Nephron (organoid): ENCODE results near the gene ATAD3C.
A peak's percentile ranks its signal among the peaks of the same experiment; 100 is the strongest.
"Not testable (repeated sequence)": the region's sequence is repeated elsewhere in the genome, so short reads cannot be mapped to it uniquely, and the experiment has no call there.

Experiments
- H3K27ac Mint-ChIP-seq, 3 experiments: 2 replicates each; pipeline ENCODE4 v1.8.0; 2020; ENCODE audit warnings: mixed read lengths in 3 of 3, mild to moderate bottlenecking in 2 of 3, moderate library complexity in 1 of 3
- H3K27me3 Mint-ChIP-seq: 2 replicates; pipeline ENCODE4 v1.8.0; 2021; ENCODE audit warnings: low read depth, mild to moderate bottlenecking, moderate library complexity, mixed read lengths
- H3K36me3 Mint-ChIP-seq: 2 replicates; pipeline ENCODE4 v1.8.0; 2020; ENCODE audit warnings: low read depth, mixed read lengths
- H3K4me1 Mint-ChIP-seq: 2 replicates; pipeline ENCODE4 v1.8.0; 2020; ENCODE audit warnings: mixed read lengths
- H3K4me3 Mint-ChIP-seq, 3 experiments: 2 replicates each; pipeline ENCODE4 v1.8.0; 2020; ENCODE audit warnings: mild to moderate bottlenecking in 3 of 3, mixed read lengths in 3 of 3, moderate library complexity in 2 of 3
- H3K9me3 Mint-ChIP-seq: 2 replicates; pipeline ENCODE4 v1.8.0; 2020; ENCODE audit warnings: mixed read lengths
- TF ChIP-seq, protein P1 (sequence below), 3 experiments: fragments of 200-600 bp; sonication (generic); IDR thresholded peaks; one replicate each; pipeline ENCODE4 v1.5.0; 2021; ENCODE audit warnings: antibody characterized with exemption in 3 of 3; ENCODE audit not compliant: unreplicated experiment in 3 of 3

Gene ATAD3C

DNA sequence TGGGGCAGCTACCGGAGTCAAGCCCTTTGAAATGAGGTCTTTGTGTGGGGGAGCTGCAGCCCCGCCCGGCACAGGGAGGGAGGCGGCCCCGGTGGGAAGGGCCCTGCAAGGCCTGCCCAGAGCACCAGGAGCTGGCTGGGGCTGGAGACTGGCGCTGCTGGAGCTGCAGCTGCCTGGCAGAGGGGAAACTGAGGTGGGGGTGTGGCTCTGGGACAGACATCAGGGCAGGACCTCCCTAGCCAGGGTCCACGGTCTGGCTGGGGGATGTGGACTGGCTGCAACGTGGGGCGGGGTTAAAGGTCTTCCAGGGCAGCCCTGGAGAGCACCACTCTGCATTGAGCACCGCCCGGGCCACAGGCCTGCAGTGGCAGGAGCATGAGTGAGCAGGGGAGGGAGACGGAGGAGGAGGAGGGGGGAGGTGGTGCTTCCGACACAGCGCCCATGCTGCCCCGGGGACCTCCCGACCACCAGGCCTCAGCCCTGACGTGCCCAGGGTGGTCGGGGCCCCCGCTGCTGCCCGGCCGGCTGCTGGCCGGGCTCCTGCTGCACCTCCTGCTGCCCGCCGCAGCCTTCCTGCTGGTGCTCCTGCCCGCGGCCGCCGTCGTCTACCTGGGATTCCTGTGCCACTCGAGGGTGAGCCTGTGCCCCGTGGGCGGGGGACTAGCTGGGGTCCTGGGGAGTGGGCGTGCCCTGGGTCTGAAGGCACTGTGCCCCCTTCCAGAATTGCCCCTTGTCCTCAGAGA, 23.6 kb upstream of the ATAD3C start:
- H3K4me1 Mint-ChIP-seq = peaks cover 20% of the 10 kb centered on the region
- H3K36me3 Mint-ChIP-seq = no peaks in the 10 kb centered on the region
- H3K9me3 Mint-ChIP-seq = no peaks in the 10 kb centered on the region
- H3K27me3 Mint-ChIP-seq = no peaks in the 10 kb centered on the region
- H3K4me3 Mint-ChIP-seq = peak overlapping the region; percentile 55 to 67 (median 56)
- peak overlapping the region in 1 of 3 experiments; percentile 58 for H3K27ac Mint-ChIP-seq
- TF ChIP-seq, protein P1, sequence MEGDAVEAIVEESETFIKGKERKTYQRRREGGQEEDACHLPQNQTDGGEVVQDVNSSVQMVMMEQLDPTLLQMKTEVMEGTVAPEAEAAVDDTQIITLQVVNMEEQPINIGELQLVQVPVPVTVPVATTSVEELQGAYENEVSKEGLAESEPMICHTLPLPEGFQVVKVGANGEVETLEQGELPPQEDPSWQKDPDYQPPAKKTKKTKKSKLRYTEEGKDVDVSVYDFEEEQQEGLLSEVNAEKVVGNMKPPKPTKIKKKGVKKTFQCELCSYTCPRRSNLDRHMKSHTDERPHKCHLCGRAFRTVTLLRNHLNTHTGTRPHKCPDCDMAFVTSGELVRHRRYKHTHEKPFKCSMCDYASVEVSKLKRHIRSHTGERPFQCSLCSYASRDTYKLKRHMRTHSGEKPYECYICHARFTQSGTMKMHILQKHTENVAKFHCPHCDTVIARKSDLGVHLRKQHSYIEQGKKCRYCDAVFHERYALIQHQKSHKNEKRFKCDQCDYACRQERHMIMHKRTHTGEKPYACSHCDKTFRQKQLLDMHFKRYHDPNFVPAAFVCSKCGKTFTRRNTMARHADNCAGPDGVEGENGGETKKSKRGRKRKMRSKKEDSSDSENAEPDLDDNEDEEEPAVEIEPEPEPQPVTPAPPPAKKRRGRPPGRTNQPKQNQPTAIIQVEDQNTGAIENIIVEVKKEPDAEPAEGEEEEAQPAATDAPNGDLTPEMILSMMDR (IDR thresholded peaks at IDR 0.05; ENCODE audit: unreplicated experiment in 3 of 3) = no peak

DNA sequence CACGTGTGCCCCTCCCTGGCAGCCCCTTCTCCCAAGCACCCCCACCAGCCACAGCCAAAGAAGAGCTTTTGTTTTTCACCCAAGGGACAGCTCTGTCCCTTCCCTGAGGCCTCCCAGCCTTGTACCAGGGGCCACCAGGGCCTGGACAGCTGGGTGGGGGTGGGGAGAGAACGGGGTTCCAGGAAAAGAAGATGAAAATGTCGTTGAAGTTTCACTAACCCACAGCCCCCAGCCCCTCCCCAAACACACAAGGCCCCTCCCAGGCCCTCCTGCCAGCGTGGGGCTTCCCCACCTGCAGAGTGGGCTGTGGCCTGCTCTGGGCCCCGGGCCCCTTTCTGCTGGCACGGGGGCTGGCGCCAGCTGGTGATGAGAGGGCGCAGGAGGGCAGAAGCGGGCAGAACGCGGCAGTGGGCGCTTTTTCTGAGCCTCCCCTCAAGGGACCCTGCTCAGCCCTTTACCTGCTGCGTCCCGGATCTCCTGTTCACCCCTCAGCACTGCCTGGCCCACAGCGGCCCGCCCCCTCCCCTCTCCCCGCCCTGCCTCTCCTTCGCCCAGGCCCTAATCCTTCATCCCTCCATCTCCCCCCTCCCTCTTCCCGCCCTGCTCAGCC, 22.9 kb upstream of the ATAD3C start:
- TF ChIP-seq, protein P1 (IDR thresholded peaks at IDR 0.05; ENCODE audit: unreplicated experiment in 3 of 3) = no peak
- H3K27ac Mint-ChIP-seq = no peak overlapping the region
- H3K27me3 Mint-ChIP-seq = no peaks in the 10 kb centered on the region
- H3K36me3 Mint-ChIP-seq = no peaks in the 10 kb centered on the region
- H3K4me3 Mint-ChIP-seq = peak overlapping the region; percentile 55 to 68 (median 56)
- no peaks in the 10 kb centered on the region for H3K9me3 Mint-ChIP-seq
- H3K4me1 Mint-ChIP-seq = peaks cover 22% of the 10 kb centered on the region

DNA sequence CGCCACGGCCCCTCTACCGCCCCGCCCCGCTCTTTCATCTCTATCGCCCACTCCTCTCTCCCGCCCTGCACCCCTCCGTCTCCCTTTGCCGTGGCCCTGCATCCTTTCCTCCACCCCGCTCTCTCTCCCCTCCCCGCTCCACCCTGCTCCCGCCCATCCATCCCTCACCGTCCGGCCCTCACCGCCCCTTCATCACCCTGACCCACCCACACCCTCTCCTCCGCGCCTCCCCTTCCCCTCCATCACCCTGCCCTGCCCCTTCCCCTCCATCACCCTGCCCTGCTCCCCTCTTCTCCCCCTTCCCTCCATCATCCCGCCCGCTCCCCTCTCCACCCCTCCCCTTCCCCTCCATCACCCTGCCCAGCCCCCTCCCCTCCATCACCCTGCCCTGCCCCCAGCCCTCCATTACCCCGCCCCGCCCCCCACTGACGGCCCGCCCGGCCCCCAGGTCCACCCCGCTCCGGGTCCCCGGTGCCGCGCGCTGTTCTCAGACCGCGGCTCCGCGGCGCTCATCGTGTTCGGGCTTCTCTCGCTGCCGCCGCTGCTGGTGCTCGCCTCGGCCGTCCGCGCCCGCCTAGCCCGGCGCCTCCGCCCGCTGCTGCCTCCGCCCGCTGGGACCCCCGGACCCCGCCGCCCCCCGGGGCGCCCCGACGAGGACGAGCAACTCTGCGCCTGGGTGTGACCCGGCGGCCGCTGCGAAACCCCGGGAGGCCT, 22.2 kb upstream of the ATAD3C start:
- Mint-ChIP-seq H3K4me3 (peak overlapping the region in 1 of 3 experiments; percentile 68), H3K36me3 (no peaks in the 10 kb centered on the region)
- TF ChIP-seq, protein P1 (IDR thresholded peaks at IDR 0.05; ENCODE audit: unreplicated experiment in 3 of 3) = no peak

DNA sequence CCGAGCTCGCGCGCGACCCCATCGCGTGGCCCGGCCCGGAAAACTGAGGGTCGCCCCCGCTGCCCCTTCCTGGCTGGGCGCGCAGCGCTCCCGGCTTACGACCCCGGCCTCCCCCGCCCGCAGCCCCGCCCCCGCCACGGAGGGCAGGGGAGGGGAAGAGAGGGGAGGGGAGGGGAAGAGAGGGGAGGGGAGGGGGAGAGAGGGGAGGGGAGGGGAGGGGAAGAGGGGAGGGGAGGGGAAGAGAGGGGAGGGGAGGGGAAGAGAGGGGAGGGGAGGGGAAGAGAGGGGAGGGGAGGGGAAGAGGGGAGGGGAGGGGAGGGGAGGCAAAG, 21.7 kb upstream of the ATAD3C start:
- Mint-ChIP-seq H3K9me3 (no peaks in the 10 kb centered on the region), H3K27ac (no peak overlapping the region), H3K4me1 (peaks cover 32% of the 10 kb centered on the region), H3K36me3 (no peaks in the 10 kb centered on the region), H3K4me3 (no peak overlapping the region), H3K27me3 (no peaks in the 10 kb centered on the region)
- TF ChIP-seq, protein P1 (IDR thresholded peaks at IDR 0.05; ENCODE audit: unreplicated experiment in 3 of 3) = no peak

More for the DNA sequence above, 22.2 kb upstream of the ATAD3C start:
- Mint-ChIP-seq H3K4me1 (peaks cover 28% of the 10 kb centered on the region), H3K27ac (no peak overlapping the region), H3K9me3 (no peaks in the 10 kb centered on the region), H3K27me3 (no peaks in the 10 kb centered on the region)

DNA sequence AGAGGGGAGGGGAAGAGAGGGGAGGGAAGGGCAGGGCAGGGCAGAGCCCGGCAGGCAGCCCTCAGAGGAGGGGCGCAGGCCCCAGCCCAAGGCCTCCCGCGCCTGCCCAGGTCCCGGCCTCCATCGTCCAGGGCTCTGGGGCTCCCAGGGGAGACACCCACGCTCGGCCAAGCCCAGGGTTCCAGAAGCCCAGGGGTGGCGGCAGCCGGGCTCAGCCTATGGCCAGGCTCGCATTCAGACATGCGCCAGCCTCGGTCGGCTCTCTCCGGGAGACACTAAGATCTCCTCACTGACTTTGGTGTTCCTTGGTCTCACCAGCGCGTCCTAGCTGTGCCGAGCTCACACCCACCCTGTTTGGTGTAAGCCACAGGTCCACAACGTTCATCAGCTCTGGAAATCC, 21.3 kb upstream of the ATAD3C start:
- no peaks in the 10 kb centered on the region for H3K27me3 Mint-ChIP-seq
- peak overlapping the region; percentile 69 to 91 (median 83) for H3K27ac Mint-ChIP-seq
- peaks cover 32% of the 10 kb centered on the region for H3K4me1 Mint-ChIP-seq
- H3K9me3 Mint-ChIP-seq = no peaks in the 10 kb centered on the region
- TF ChIP-seq, protein P1 (IDR thresholded peaks at IDR 0.05; ENCODE audit: unreplicated experiment in 3 of 3) = no peak
- H3K36me3 Mint-ChIP-seq = no peaks in the 10 kb centered on the region
- peak overlapping the region; percentile 71 to 81 (median 79) for H3K4me3 Mint-ChIP-seq

DNA sequence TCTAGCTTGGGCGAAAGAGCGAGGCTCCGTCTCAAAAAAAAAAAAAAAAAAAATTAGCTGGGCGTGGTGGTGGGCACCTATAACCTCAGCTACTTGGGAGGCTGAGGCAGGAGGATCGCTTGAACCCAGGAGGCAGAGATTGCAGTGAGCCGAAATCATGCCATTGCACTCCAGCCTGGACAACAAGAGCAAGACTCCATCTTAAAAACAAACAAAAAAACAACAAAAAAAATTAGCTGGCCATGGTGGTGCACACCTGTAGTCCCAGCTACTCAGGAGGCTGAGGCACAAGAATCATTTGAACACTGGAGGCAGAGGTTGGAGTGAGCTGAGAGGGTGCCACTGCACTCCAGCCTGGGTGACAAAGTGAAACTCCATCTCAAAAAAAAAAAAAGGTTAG, 20.5 kb upstream of the ATAD3C start:
- Mint-ChIP-seq H3K27ac (peak overlapping the region in 1 of 3 experiments; percentile 99), H3K4me1 (peaks cover 32% of the 10 kb centered on the region), H3K4me3 (peak overlapping the region in 1 of 3 experiments; percentile 19)
- H3K27me3 Mint-ChIP-seq, H3K36me3 Mint-ChIP-seq, H3K9me3 Mint-ChIP-seq: not testable (repeated sequence)
